Stimulated activated CD4-positive, alpha-beta T cell treated with anti-CD3 and anti-CD28 coated beads, Interleukin-2, amount 100 ng/mL, for 48 hours (primary cell): ENCODE results near the gene USP5.
"Not testable (repeated sequence)": the region's sequence is repeated elsewhere in the genome, so short reads cannot be mapped to it uniquely, and the experiment has no call there.

Source experiments
- DNase-seq, 2 donors: peaks; one replicate each; pipeline ENCODE4 v3.0.0-alpha.2; 2020

USP5 gene

GRCh38 chr12:6867413-6868210 lies 15.7 kb downstream of the USP5 start, which contains the start of gene TPI1:
Gene TPI1, plus strand, starts transcription at chr12:6867531. Its CDS starts 36 bp downstream, at chr12:6867567.
- DNase-seq: peak; percentile 73 to 82

- DNase-seq: no peak
These were observed 16.5 kb downstream of the USP5 start for GRCh38 chr12:6868211-6869048.

- DNase-seq: peak; percentile 81 to 84
These were observed 17.4 kb downstream of the USP5 start for GRCh38 chr12:6869049-6870021.

- DNase-seq: not testable (repeated sequence)
These were observed 18.4 kb downstream of the USP5 start for GRCh38 chr12:6870304-6870703.

GRCh38 chr12:6871052-6871957 lies 19.4 kb downstream of the USP5 start:
- DNase-seq: peak in 1 of 2 donors; percentile 41

- peak; percentile 86 to 88 for DNase-seq
These were observed 20.4 kb downstream of the USP5 start for GRCh38 chr12:6872073-6873048.

- peak; percentile 99 to 100 for DNase-seq
These were observed 21.4 kb downstream of the USP5 start, which contains the start of gene SPSB2 for GRCh38 chr12:6873094-6874014. Gene SPSB2, minus strand, starts transcription at chr12:6873303. Its CDS starts 402 bp downstream, at chr12:6872901.

- DNase-seq: not testable (repeated sequence)
These were observed 22.0 kb downstream of the USP5 start for GRCh38 chr12:6874015-6874368.

GRCh38 chr12:6879824-6880223 lies 27.9 kb downstream of the USP5 start:
- not testable (repeated sequence) for DNase-seq

GRCh38 chr12:6883252-6883651 lies 31.3 kb downstream of the USP5 start:
- DNase-seq: no peak

GRCh38 chr12:6883683-6884082 lies 31.7 kb downstream of the USP5 start:
- DNase-seq: no peak

- no peak for DNase-seq
These were observed 32.6 kb downstream of the USP5 start for GRCh38 chr12:6884539-6884938.

GRCh38 chr12:6886206-6886999 lies 34.5 kb downstream of the USP5 start:
- not testable (repeated sequence) for DNase-seq

- DNase-seq: no peak
These were observed 35.5 kb downstream of the USP5 start for GRCh38 chr12:6887460-6887859.

GRCh38 chr12:6888360-6888759 lies 36.4 kb downstream of the USP5 start:
- no peak for DNase-seq

- DNase-seq: not testable (repeated sequence)
These were observed 36.8 kb downstream of the USP5 start for GRCh38 chr12:6888794-6889193.

GRCh38 chr12:6889775-6890573 lies 38.0 kb downstream of the USP5 start:
- DNase-seq: not testable (repeated sequence)
